ENCODE measurements around the gene COX20. TPM values are rescaled to one million over a fixed set of nuclear protein-coding genes. Genes with fewer than 3 reads are reported as not detected.
A peak's percentile ranks its signal among the peaks of the same experiment; 100 is the strongest.
"Not testable (repeated sequence)": the region's sequence is repeated elsewhere in the genome, so short reads cannot be mapped to it uniquely, and the experiment has no call there.

Gene COX20
- total and polyA plus RNA-seq, 2 of the 13 experiments (the other 11 are each of a cell fraction or from before 2014, with no cell fraction given) = 34.4 to 95.8 TPM

DNA sequence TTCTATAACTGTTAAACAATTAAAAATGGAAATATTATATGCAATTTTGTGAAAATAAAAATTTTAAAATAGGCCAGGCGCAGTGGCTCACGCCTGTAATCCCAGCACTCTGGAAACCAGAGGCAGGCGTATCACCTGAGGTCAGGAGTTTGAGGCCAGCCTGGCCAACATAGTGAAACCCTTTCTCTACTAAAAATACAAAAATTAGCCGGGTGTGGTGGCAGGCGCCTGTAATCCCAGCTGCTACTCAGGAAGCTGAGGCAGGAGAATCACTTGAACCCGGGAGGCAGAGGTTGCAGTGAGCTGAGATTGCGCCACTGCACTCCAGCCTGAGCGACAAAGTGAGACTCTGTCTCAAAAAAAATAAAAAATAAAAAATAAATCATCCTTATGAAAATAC, 2.2 kb upstream of the COX20 start:
- ATAC-seq; H3K36me3 ChIP-seq (replicated peaks in 1 of 2; ENCODE audit: control insufficient read depth in 1 of 2, insufficient read depth in 2 of 2, low read length in 2 of 2); CTCF ChIA-PET (ENCODE audit: low intra/inter-chr PET ratio, low total read pairs); H3K9me3 ChIP-seq (ENCODE audit: low read length); FAIRE-seq; H3K27me3 ChIP-seq (ENCODE audit: control insufficient read depth in 1 of 2, insufficient read depth in 2 of 2, low read length in 2 of 2); in situ Hi-C loops (cut with HindIII; ENCODE audit: extremely low pct_ligation_motif_present, low pct_unique_long_range_greater_than_20kb); H2AFZ ChIP-seq (ENCODE audit: low read length); BruUV-seq (replicated peaks); TF ChIP-seq NR2F6 (IDR thresholded peaks at IDR 0.05): not testable (repeated sequence)
- Histone ChIP-seq H3K9ac (ENCODE audit: insufficient read depth, low read depth, low read length) (peak overlapping the region; percentile 97), H3K4me3 (replicated peaks in 1 of 3; ENCODE audit: insufficient read depth in 1 of 3, low read depth in 2 of 3, low read length in 3 of 3) (peak overlapping the region in 2 of 3 experiments; percentile 52 to 73; a peak in 3 of 6 replicates), H3K4me1 (ENCODE audit: insufficient read depth, low read length) (peaks cover 49% of the 10 kb centered on the region), H3K27ac (ENCODE audit: extremely low read length, insufficient read depth, low read length) (peak overlapping the region; percentile 100), H3K4me2 (ENCODE audit: low read depth, low read length) (peak overlapping the region; percentile 97), H4K20me1 (ENCODE audit: insufficient read depth, low read length) (peaks cover 11% of the 10 kb centered on the region; the same call in 1 of the 2 replicates), H3K79me2 (ENCODE audit: insufficient read depth, low read length) (peaks cover 27% of the 10 kb centered on the region)
- TF ChIP-seq CEBPG (CRISPR knock-in tag; IDR thresholded peaks at IDR 0.05) = peak; percentile 84
- 0 out of 2 replicates have a peak, but pooled peaks have one; percentile 47 for TF ChIP-seq RCOR2 (CRISPR knock-in tag; IDR thresholded peaks at IDR 0.05)
- TF ChIP-seq, protein P1, sequence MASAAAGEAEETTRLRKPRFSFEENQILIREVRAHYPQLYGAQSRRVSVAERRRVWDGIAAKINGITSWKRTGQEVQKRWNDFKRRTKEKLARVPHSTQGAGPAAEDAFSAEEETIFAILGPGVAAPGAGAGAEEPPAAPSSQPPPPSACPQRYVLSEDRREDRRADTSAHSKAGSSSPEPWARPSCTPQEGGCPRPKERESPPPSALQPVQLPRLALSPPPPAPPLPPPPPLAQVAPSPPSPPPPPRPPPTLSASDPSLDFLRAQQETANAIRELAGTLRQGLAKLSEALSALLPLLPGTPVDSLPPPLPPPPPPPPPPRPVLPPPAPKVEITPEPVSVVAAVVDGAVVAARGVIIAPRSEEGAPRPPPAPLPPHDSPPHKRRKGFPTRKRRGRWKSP (CRISPR knock-in tag; IDR thresholded peaks at IDR 0.05) = 0 out of 2 replicates have a peak, but pooled peaks have one; percentile 1
- peak; percentile 96 for TF ChIP-seq ZNF121 (CRISPR knock-in tag; IDR thresholded peaks at IDR 0.05)
- TF ChIP-seq PHF21A (CRISPR knock-in tag; IDR thresholded peaks at IDR 0.05) = peak; percentile 52
- peak; percentile 87 for TF ChIP-seq GFI1 (CRISPR knock-in tag; IDR thresholded peaks at IDR 0.05; ENCODE audit: borderline replicate concordance)
- TF ChIP-seq, protein P2, sequence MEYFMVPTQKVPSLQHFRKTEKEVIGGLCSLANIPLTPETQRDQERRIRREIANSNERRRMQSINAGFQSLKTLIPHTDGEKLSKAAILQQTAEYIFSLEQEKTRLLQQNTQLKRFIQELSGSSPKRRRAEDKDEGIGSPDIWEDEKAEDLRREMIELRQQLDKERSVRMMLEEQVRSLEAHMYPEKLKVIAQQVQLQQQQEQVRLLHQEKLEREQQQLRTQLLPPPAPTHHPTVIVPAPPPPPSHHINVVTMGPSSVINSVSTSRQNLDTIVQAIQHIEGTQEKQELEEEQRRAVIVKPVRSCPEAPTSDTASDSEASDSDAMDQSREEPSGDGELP (IDR thresholded peaks at IDR 0.05; ENCODE audit: borderline replicate concordance, low read depth) = peak; percentile 46; the same call in 1 of the 2 replicates
- TF ChIP-seq ZNF558 (CRISPR knock-in tag; IDR thresholded peaks at IDR 0.05; ENCODE audit: borderline replicate concordance) = 0 out of 2 replicates have a peak, but pooled peaks have one; percentile 27
- peak in 1 of 2 experiments; percentile 26; a peak in 1 of 4 replicates for TF ChIP-seq NR2F1 (CRISPR knock-in tag; IDR thresholded peaks at IDR 0.05)
- peak; percentile 6; the same call in 1 of the 2 replicates for TF ChIP-seq NR2F6 (CRISPR knock-in tag; IDR thresholded peaks at IDR 0.05)
- TF ChIP-seq CEBPB (IDR thresholded peaks at IDR 0.05; ENCODE audit: borderline replicate concordance, low read depth, low read length) = 0 out of 2 replicates have a peak, but pooled peaks have one; percentile 32
- TF ChIP-seq ZMAT3 (CRISPR knock-in tag; conservative IDR thresholded peaks at IDR 0.05) = 0 out of 2 replicates have a peak, but pooled peaks have one; percentile 41
- TF ChIP-seq, protein P3, sequence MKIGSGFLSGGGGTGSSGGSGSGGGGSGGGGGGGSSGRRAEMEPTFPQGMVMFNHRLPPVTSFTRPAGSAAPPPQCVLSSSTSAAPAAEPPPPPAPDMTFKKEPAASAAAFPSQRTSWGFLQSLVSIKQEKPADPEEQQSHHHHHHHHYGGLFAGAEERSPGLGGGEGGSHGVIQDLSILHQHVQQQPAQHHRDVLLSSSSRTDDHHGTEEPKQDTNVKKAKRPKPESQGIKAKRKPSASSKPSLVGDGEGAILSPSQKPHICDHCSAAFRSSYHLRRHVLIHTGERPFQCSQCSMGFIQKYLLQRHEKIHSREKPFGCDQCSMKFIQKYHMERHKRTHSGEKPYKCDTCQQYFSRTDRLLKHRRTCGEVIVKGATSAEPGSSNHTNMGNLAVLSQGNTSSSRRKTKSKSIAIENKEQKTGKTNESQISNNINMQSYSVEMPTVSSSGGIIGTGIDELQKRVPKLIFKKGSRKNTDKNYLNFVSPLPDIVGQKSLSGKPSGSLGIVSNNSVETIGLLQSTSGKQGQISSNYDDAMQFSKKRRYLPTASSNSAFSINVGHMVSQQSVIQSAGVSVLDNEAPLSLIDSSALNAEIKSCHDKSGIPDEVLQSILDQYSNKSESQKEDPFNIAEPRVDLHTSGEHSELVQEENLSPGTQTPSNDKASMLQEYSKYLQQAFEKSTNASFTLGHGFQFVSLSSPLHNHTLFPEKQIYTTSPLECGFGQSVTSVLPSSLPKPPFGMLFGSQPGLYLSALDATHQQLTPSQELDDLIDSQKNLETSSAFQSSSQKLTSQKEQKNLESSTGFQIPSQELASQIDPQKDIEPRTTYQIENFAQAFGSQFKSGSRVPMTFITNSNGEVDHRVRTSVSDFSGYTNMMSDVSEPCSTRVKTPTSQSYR (CRISPR knock-in tag; IDR thresholded peaks at IDR 0.05; ENCODE audit: borderline replicate concordance) = peak; percentile 5; the same call in 1 of the 2 replicates
- 0 out of 2 replicates have a peak, but pooled peaks have one; percentile 22 for TF ChIP-seq HNF4A (CRISPR knock-in tag; IDR thresholded peaks at IDR 0.05)
- POLR2A ChIA-PET = interaction anchor here (0.9 to 10.1 kb wide), 7 partner anchors 16 to 210 kb away, joined by 3 to 163 read pairs (median 17); partner anchors contain the start of gene HNRNPU
- peak; percentile 22 for DNase-seq (ENCODE audit: low spot score)
- 18% methylated on average over 8 of the region's 8 CpGs for WGBS (ENCODE audit: low lambda C conversion rate)
- intact Hi-C loops (cut with micrococcal nuclease; ENCODE audit: unreplicated experiment) = loop anchor here (1.0 to 10.0 kb wide), 3 partner anchors 16 to 378 kb away; partner anchors contain the start of genes ADSS2 and DESI2

Measured in HepG2 (cell line).